CD4-positive, alpha-beta memory T cell (primary cell): ENCODE data around the gene CRTAC1. TPM values are rescaled to one million over a fixed set of nuclear protein-coding genes. Genes with fewer than 3 reads are reported as not detected.

Experiments
- CTCF ChIA-PET: fragments of 350-600 bp; sonication (Branson Sonifier 250); formaldehyde crosslinking; loops from one replicate; lab custom pipeline; 2021; ENCODE audit warnings: inconsistent platforms; ENCODE audit not compliant: partially characterized antibody; lab: Charles Lee
- POLR2A ChIA-PET: fragments of 350-600 bp; sonication (Branson Sonifier 250); formaldehyde crosslinking; loops from one replicate; lab custom pipeline; 2021; ENCODE audit not compliant: partially characterized antibody; lab: Charles Lee
- DNase-seq, 5 donors: peaks; one replicate each; pipeline versions ENCODE4 v3.0.0 to v3.0.0-alpha.2; 2020 to 2022; ENCODE audit warnings: mixed read lengths in 1 of 5
- H3K27ac ChIP-seq: one replicate; pipeline ENCODE4 v1.7.0; 2013; ENCODE audit warnings: low read depth, low read length
- H3K27me3 ChIP-seq: 2 replicates; pipeline ENCODE4 v1.7.0; 2013; ENCODE audit warnings: mild to moderate bottlenecking, low read length, moderate library complexity; ENCODE audit not compliant: insufficient read depth
- H3K36me3 ChIP-seq: 2 replicates; pipeline ENCODE4 v1.7.0; 2013; ENCODE audit warnings: mild to moderate bottlenecking, low read length, moderate library complexity; ENCODE audit not compliant: insufficient read depth
- H3K4me1 ChIP-seq: 2 replicates; pipeline ENCODE4 v1.7.0; 2013; ENCODE audit warnings: mild to moderate bottlenecking, low read length, moderate library complexity; ENCODE audit not compliant: insufficient read depth
- H3K4me3 ChIP-seq, 2 donors: one replicate each; pipeline ENCODE4 v1.7.0; 2013; ENCODE audit warnings: low read length in 2 of 2, mild to moderate bottlenecking in 1 of 2
- H3K9me3 ChIP-seq, 2 donors: one replicate each; pipeline ENCODE4 v1.7.0; 2013; ENCODE audit warnings: low read length in 2 of 2, control low read depth in 1 of 2; ENCODE audit not compliant: control insufficient read depth in 1 of 2
- H3K27ac Mint-ChIP-seq, 7 donors: one replicate each; pipeline ENCODE4 v1.8.0; 2020 to 2021; ENCODE audit warnings: mixed read lengths in 7 of 7, mild to moderate bottlenecking in 6 of 7, inconsistent platforms in 3 of 7, moderate library complexity in 3 of 7
- H3K27me3 Mint-ChIP-seq, 2 donors: one replicate each; pipeline ENCODE4 v1.8.0; 2020 to 2021; ENCODE audit warnings: mixed read lengths in 2 of 2
- H3K36me3 Mint-ChIP-seq, 2 donors: one replicate each; pipeline ENCODE4 v1.8.0; 2020 to 2021; ENCODE audit warnings: mixed read lengths in 2 of 2, inconsistent platforms in 1 of 2, mild to moderate bottlenecking in 1 of 2
- H3K4me1 Mint-ChIP-seq, 4 donors: one replicate each; pipeline ENCODE4 v1.8.0; 2020 to 2021; ENCODE audit warnings: mixed read lengths in 4 of 4, mild to moderate bottlenecking in 1 of 4
- H3K4me3 Mint-ChIP-seq, 8 donors: one replicate each; pipeline ENCODE4 v1.8.0; 2020 to 2021; ENCODE audit warnings: mixed read lengths in 8 of 8, mild to moderate bottlenecking in 7 of 8, moderate library complexity in 6 of 8, inconsistent platforms in 3 of 8
- H3K9me3 Mint-ChIP-seq, 8 donors: one replicate each; pipeline ENCODE4 v1.8.0; 2020 to 2021; ENCODE audit warnings: mixed read lengths in 8 of 8, mild to moderate bottlenecking in 5 of 8, inconsistent platforms in 3 of 8, moderate library complexity in 1 of 8
- intact Hi-C: fragments of 100-400 bp; cut with micrococcal nuclease; formaldehyde crosslinking; loops from one replicate; pipeline ENCODE4 v1.15.1; 2023
- polyA plus RNA-seq, 2 donors: library from polyadenylated mRNA; unstranded; fragments of 300-500 nt; fragmentation: Illumina TruSeq; gene quantifications; one replicate each; pipeline ENCODE4 v1.2.3, GENCODE V29; 2021
- total RNA-seq, 2 experiments: library from RNA; stranded (reverse); gene quantifications; one replicate each; pipeline ENCODE4 v1.2.3, GENCODE V29; 2021

CRTAC1 gene
- total and polyA plus RNA-seq, 4 experiments from 2014 or later, result not detected

- H3K27ac ChIP-seq, result no peak overlapping the region
- peaks cover 5% of the 10 kb centered on the region for H3K27me3 ChIP-seq
- Mint-ChIP-seq H3K9me3 (peaks cover 0 to 3% (median 0%) of the 10 kb centered on the region in 8 donors), H3K27me3 (peaks cover 55 to 60% of the 10 kb centered on the region in 2 donors), H3K36me3 (no peaks in the 10 kb centered on the region), H3K4me1 (no peaks in the 10 kb centered on the region), H3K27ac (no peak overlapping the region), H3K4me3 (no peak overlapping the region)
- intact Hi-C loops, result no loop called here
- no peak overlapping the region for H3K4me3 ChIP-seq
- CTCF ChIA-PET, result interaction anchor here (1.2 kb wide), 1 partner anchor 53 kb away, joined by 3 read pairs; no protein-coding TSS in a partner anchor
- POLR2A ChIA-PET, result no interaction called here
- DNase-seq, result no peak
- no peaks in the 10 kb centered on the region for H3K4me1 ChIP-seq
- H3K9me3 ChIP-seq, result no peaks in the 10 kb centered on the region
- H3K36me3 ChIP-seq, result no peaks in the 10 kb centered on the region
Observed at GRCh38 chr10:97974526-97975525, 55.6 kb downstream of the CRTAC1 start.

GRCh38 chr10:97974100-97974499 is 56.3 kb downstream of the CRTAC1 start:
- POLR2A ChIA-PET, result no interaction called here
- H3K27me3 ChIP-seq, result peaks cover 5% of the 10 kb centered on the region
- peaks cover 0 to 3% (median 0%) of the 10 kb centered on the region in 8 donors for H3K9me3 Mint-ChIP-seq

DNA sequence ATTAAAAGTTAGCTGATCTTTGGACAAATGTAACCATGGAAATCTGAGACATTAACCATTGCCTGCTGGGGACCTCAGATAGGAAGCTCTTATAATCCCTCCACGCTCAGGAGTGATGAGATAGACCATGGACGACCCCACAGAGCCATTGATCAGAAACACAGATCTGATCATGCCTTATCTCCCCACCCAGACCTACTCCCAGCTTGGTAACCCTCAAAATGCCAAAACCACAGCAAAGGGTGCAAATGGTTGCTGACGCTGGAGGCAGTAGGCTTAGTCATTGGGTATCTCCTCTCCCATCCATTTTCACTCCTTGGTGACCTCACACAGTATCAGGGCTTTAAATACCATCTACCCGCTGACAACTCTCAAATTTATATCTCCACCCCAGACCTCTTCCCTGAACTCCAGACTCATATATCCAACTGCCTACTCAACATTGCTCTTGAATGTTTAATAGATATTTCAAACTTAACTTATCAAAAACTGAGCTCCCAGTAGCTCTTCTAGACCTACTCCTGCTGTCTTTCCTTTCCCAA is 60.8 kb downstream of the CRTAC1 start:
- H3K27ac Mint-ChIP-seq, result no peak overlapping the region
- H3K4me1 Mint-ChIP-seq, result no peaks in the 10 kb centered on the region
- H3K4me3 ChIP-seq, result no peak overlapping the region
- H3K27me3 Mint-ChIP-seq, result peaks cover 41 to 49% of the 10 kb centered on the region in 2 donors
- no peak overlapping the region for H3K27ac ChIP-seq
- intact Hi-C loops, result no loop called here
- no peak for DNase-seq
- no peak overlapping the region for H3K4me3 Mint-ChIP-seq
- no peaks in the 10 kb centered on the region for H3K9me3 ChIP-seq
- H3K36me3 ChIP-seq, result no peaks in the 10 kb centered on the region
- POLR2A ChIA-PET, result no interaction called here
- peaks cover 0 to 6% (median 0%) of the 10 kb centered on the region in 8 donors for H3K9me3 Mint-ChIP-seq
- no peaks in the 10 kb centered on the region for H3K36me3 Mint-ChIP-seq
- H3K4me1 ChIP-seq, result no peaks in the 10 kb centered on the region
- CTCF ChIA-PET, result interaction anchor here (1.1 to 1.3 kb wide), 2 partner anchors 8 to 74 kb away, joined by 3 to 4 read pairs; no protein-coding TSS in a partner anchor
- peaks cover 5% of the 10 kb centered on the region for H3K27me3 ChIP-seq

More at GRCh38 chr10:97974100-97974499, 56.3 kb downstream of the CRTAC1 start:
- Histone ChIP-seq H3K4me3 (no peak overlapping the region), H3K4me1 (no peaks in the 10 kb centered on the region), H3K36me3 (no peaks in the 10 kb centered on the region), H3K9me3 (no peaks in the 10 kb centered on the region), H3K27ac (no peak overlapping the region)
- no peak overlapping the region for H3K27ac Mint-ChIP-seq
- peak overlapping the region in 4 of 8 donors; percentile 1 to 60 (median 32) for H3K4me3 Mint-ChIP-seq
- no peaks in the 10 kb centered on the region for H3K4me1 Mint-ChIP-seq
- no peaks in the 10 kb centered on the region for H3K36me3 Mint-ChIP-seq
- H3K27me3 Mint-ChIP-seq, result peaks cover 56 to 63% of the 10 kb centered on the region in 2 donors
- CTCF ChIA-PET, result no interaction called here
- intact Hi-C loops, result no loop called here
- no peak for DNase-seq

GRCh38 chr10:97964748-97965147 is 65.7 kb downstream of the CRTAC1 start:
- Histone ChIP-seq H3K4me3 (no peak overlapping the region), H3K27me3 (peaks cover 5% of the 10 kb centered on the region), H3K4me1 (no peaks in the 10 kb centered on the region), H3K9me3 (no peaks in the 10 kb centered on the region), H3K27ac (no peak overlapping the region), H3K36me3 (no peaks in the 10 kb centered on the region)
- POLR2A ChIA-PET, result no interaction called here
- CTCF ChIA-PET, result no interaction called here
- Mint-ChIP-seq H3K36me3 (no peaks in the 10 kb centered on the region), H3K27ac (no peak overlapping the region), H3K9me3 (peaks cover 0 to 2% (median 0%) of the 10 kb centered on the region in 8 donors), H3K4me3 (no peak overlapping the region), H3K4me1 (no peaks in the 10 kb centered on the region), H3K27me3 (peaks cover 26 to 46% of the 10 kb centered on the region in 2 donors)
- DNase-seq, result no peak
- intact Hi-C loops, result no loop called here

DNA sequence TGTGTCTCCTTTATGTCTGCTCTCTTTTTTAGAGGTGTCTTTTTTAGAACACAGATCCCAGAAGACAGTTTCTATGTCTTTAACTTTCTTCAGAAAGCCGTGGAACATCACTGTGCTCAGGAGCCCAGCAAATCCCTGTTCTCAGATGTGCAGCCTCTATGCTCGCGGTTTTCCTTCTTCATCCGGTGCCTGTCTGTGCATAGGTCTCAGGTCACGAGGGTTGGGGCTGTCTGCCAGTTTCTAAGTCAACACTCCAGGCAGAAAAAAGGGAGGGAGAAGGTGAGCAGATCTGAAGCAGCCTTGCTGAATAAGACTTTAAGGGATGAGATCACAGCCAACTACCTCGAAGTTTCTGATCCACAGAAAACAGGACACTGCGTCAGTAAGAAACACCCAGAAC is 68.5 kb downstream of the CRTAC1 start:
- ChIA-PET POLR2A (no interaction called here), CTCF (no interaction called here)
- H3K27ac Mint-ChIP-seq, result no peak overlapping the region
- H3K27me3 Mint-ChIP-seq, result peaks cover 25 to 51% of the 10 kb centered on the region in 2 donors
- no peak overlapping the region for H3K27ac ChIP-seq
- no peaks in the 10 kb centered on the region for H3K36me3 Mint-ChIP-seq
- no peaks in the 10 kb centered on the region for H3K9me3 ChIP-seq
- no peak for DNase-seq
- no peak overlapping the region for H3K4me3 ChIP-seq
- H3K4me3 Mint-ChIP-seq, result no peak overlapping the region
- no peaks in the 10 kb centered on the region for H3K4me1 ChIP-seq
- peaks cover 5% of the 10 kb centered on the region for H3K27me3 ChIP-seq
- intact Hi-C loops, result no loop called here
- no peaks in the 10 kb centered on the region for H3K4me1 Mint-ChIP-seq
- no peaks in the 10 kb centered on the region for H3K36me3 ChIP-seq
- peaks cover 0 to 6% (median 0%) of the 10 kb centered on the region in 8 donors for H3K9me3 Mint-ChIP-seq

- Mint-ChIP-seq H3K4me3 (no peak overlapping the region), H3K27me3 (peaks cover 23 to 48% of the 10 kb centered on the region in 2 donors), H3K9me3 (peaks cover 0 to 3% (median 0%) of the 10 kb centered on the region in 8 donors), H3K4me1 (no peaks in the 10 kb centered on the region), H3K27ac (no peak overlapping the region), H3K36me3 (no peaks in the 10 kb centered on the region)
- no peak for DNase-seq
- no peaks in the 10 kb centered on the region for H3K9me3 ChIP-seq
- no peak overlapping the region for H3K4me3 ChIP-seq
- CTCF ChIA-PET, result no interaction called here
- no peaks in the 10 kb centered on the region for H3K4me1 ChIP-seq
- intact Hi-C loops, result no loop called here
- POLR2A ChIA-PET, result no interaction called here
- no peak overlapping the region for H3K27ac ChIP-seq
- H3K27me3 ChIP-seq, result no peaks in the 10 kb centered on the region
- no peaks in the 10 kb centered on the region for H3K36me3 ChIP-seq
Observed at GRCh38 chr10:97960269-97961056, 70.0 kb downstream of the CRTAC1 start.
